Fibroblast of the aortic adventitia (primary cell): Measurements from ENCODE around the gene FAM168B. TPM values are rescaled to one million over a fixed set of nuclear protein-coding genes. Genes with fewer than 3 reads are reported as not detected.
"Not testable (repeated sequence)": the region's sequence is repeated elsewhere in the genome, so short reads cannot be mapped to it uniquely, and the experiment has no call there.

Source experiments
- DNase-seq: peaks from one replicate; pipeline ENCODE4 v3.0.0-alpha.2; 2010; ENCODE audit warnings: low read depth
- H3K4me3 ChIP-seq: 2 replicates; pipeline ENCODE4 v1.5.1; 2011; ENCODE audit warnings: low read depth, mild to moderate bottlenecking, control low read depth, low read length, moderate library complexity
- CTCF ChIP-seq: IDR thresholded peaks from 2 replicates; pipeline ENCODE4 v1.5.1; 2011; ENCODE audit warnings: mild to moderate bottlenecking, low read length, control low read depth, inconsistent platforms; ENCODE audit not compliant: insufficient read depth
- total RNA-seq: library from RNA; depleted of rRNA; stranded (reverse); fragments of >200 nt; gene quantifications from 2 replicates; pipeline ENCODE4 v1.2.3, GENCODE V29; 2012; ENCODE audit warnings: low replicate concordance

The FAM168B gene
- total RNA-seq, 1 donor: 114 TPM

GRCh38 chr2:131126436-131126835, 33.2 kb upstream of the FAM168B start:
- H3K4me3 ChIP-seq: no peak overlapping the region
- DNase-seq: no peak
- no peak for TF ChIP-seq CTCF

DNA sequence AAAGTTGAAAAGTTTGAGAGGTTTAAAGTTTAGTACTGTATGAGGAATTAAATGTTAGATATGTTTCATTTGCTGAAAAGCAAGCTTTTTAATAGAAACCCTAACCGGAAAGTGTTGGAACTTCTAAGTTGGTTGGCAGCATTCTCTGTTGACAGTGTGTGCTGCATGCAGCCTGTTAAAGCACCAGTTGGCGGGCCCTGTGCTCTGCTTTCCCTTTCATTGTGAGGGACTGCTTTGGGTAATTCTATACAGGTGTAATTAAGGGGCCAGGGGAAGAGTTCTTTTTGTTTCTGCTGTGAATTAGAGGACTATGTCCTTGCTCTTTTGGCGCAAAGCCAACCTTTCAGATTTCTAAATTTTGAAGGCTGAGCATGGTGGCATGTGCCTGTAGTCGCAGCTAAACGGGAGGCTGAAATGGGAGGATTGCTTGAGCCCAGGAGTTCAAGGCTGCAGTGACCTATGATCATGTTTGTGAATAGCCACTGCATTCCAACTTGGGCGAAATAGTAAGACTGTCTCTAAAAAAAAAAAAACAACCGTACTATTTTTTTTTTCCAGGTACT, 32.0 kb upstream of the FAM168B start:
- TF ChIP-seq CTCF: no peak
- DNase-seq: no peak
- H3K4me3 ChIP-seq: no peak overlapping the region

- no peak overlapping the region for H3K4me3 ChIP-seq
- no peak for TF ChIP-seq CTCF
- DNase-seq: no peak
Observed at GRCh38 chr2:131123192-131123591, 29.9 kb upstream of the FAM168B start.

- TF ChIP-seq CTCF: no peak
- DNase-seq: no peak
- H3K4me3 ChIP-seq: no peak overlapping the region
Observed at GRCh38 chr2:131122496-131122895, 29.2 kb upstream of the FAM168B start.

- H3K4me3 ChIP-seq: no peak overlapping the region
- peak; percentile 32 for DNase-seq
- no peak for TF ChIP-seq CTCF
Observed at GRCh38 chr2:131121464-131121863, 28.2 kb upstream of the FAM168B start.

GRCh38 chr2:131120815-131121317, 27.6 kb upstream of the FAM168B start:
- no peak for TF ChIP-seq CTCF
- H3K4me3 ChIP-seq: no peak overlapping the region
- DNase-seq: no peak

DNA sequence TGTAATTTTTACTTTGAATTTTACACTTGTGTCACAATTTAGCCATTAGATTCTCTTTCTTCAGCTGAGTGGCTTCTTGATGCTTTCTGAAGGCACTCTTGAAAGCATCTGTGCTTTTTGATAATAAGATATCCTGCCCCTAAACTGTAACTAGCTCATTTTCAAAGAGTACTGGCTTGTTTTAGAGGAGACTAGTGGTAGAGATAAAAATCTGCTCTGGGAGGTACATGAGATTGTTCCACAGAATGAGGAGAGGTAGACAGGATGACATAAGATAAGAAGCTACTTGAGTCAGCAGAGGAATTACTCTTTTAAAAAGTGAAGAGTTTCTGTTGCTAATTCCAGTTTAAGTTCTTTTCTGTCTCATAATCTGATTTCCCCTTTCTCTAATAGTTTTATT, 22.5 kb upstream of the FAM168B start:
- no peak for TF ChIP-seq CTCF
- no peak for DNase-seq
- H3K4me3 ChIP-seq: no peak overlapping the region

DNA sequence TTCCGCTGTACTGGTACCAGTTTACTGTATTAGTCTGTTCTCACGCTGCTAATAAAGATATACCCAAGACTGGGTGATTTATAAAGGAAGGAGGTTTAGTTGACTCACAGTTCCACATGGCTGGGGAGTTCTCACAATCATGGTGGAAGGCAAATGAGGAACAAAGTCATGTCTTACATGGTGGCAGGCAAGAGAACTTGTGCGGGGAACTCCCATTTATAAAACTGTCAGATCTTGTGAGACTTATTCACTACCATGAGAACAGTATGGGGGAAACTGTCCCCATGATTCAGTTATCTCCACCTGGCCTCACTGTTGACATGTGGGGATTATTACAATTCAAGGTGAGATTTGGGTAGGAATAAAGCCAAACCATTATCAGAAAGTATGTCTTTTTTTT, 21.7 kb upstream of the FAM168B start:
- H3K4me3 ChIP-seq, DNase-seq: not testable (repeated sequence)
